Measurements from ENCODE around the gene NPHP4.

DNA sequence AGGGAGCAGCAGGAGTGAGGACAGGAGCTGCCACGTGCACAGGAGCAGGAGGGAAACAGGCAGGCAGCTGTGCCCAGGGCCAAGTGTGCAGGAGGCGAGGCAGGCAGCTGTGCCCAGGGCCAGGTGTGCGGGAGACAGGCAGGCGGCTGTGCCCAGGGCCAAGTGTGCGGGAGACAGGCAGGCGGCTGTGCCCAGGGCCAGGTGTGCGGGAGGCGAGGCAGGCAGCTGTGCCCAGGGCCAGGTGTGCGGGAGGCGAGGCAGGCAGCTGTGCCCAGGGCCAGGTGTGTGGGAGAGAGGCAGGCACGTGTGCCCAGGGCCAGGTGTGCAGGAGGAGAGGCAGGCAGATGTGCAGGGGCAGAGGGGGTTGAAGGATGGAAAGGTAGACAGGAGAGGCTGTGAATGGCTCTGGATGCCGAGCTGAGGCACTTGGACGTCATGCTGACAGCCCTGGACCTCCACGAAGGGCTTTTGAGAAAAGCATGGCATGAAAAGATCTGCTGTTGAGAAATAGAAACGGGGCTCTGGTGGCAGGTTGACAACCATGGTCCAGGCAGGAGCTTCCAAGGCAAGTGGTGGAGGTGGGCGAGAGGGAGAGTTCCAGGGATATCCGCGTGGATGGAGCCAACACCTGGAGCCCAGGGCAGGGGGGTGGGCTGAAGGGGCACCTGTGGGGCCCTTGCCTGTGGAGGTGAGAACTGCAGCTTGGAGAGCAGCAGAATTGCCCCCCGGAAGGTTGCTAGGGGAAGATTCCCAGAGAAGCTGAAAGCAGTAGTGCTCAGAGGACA is 19.1 kb upstream of the NPHP4 start:
- no peak for TF ChIP-seq BHLHE40 (IDR thresholded peaks at IDR 0.05; ENCODE audit: low read depth, low read length)
- TF ChIP-seq, protein P1, sequence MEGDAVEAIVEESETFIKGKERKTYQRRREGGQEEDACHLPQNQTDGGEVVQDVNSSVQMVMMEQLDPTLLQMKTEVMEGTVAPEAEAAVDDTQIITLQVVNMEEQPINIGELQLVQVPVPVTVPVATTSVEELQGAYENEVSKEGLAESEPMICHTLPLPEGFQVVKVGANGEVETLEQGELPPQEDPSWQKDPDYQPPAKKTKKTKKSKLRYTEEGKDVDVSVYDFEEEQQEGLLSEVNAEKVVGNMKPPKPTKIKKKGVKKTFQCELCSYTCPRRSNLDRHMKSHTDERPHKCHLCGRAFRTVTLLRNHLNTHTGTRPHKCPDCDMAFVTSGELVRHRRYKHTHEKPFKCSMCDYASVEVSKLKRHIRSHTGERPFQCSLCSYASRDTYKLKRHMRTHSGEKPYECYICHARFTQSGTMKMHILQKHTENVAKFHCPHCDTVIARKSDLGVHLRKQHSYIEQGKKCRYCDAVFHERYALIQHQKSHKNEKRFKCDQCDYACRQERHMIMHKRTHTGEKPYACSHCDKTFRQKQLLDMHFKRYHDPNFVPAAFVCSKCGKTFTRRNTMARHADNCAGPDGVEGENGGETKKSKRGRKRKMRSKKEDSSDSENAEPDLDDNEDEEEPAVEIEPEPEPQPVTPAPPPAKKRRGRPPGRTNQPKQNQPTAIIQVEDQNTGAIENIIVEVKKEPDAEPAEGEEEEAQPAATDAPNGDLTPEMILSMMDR (IDR thresholded peaks at IDR 0.05) = no peak
- no peak for TF ChIP-seq MAZ (IDR thresholded peaks at IDR 0.05; ENCODE audit: borderline replicate concordance, low read depth, low read length)
- TF ChIP-seq RARB (CRISPR knock-in tag; IDR thresholded peaks at IDR 0.05) = no peak
- TF ChIP-seq, protein P2, sequence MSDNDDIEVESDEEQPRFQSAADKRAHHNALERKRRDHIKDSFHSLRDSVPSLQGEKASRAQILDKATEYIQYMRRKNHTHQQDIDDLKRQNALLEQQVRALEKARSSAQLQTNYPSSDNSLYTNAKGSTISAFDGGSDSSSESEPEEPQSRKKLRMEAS (IDR thresholded peaks at IDR 0.05) = no peak
- TF ChIP-seq, protein P3, sequence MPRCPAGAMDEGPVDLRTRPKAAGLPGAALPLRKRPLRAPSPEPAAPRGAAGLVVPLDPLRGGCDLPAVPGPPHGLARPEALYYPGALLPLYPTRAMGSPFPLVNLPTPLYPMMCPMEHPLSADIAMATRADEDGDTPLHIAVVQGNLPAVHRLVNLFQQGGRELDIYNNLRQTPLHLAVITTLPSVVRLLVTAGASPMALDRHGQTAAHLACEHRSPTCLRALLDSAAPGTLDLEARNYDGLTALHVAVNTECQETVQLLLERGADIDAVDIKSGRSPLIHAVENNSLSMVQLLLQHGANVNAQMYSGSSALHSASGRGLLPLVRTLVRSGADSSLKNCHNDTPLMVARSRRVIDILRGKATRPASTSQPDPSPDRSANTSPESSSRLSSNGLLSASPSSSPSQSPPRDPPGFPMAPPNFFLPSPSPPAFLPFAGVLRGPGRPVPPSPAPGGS (IDR thresholded peaks at IDR 0.05) = no peak
- TF ChIP-seq, protein P4, sequence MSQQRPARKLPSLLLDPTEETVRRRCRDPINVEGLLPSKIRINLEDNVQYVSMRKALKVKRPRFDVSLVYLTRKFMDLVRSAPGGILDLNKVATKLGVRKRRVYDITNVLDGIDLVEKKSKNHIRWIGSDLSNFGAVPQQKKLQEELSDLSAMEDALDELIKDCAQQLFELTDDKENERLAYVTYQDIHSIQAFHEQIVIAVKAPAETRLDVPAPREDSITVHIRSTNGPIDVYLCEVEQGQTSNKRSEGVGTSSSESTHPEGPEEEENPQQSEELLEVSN (IDR thresholded peaks at IDR 0.05; ENCODE audit: borderline replicate concordance, low read depth) = no peak
- TF ChIP-seq EP300 (IDR thresholded peaks at IDR 0.05) = no peak
- TF ChIP-seq, protein P5, sequence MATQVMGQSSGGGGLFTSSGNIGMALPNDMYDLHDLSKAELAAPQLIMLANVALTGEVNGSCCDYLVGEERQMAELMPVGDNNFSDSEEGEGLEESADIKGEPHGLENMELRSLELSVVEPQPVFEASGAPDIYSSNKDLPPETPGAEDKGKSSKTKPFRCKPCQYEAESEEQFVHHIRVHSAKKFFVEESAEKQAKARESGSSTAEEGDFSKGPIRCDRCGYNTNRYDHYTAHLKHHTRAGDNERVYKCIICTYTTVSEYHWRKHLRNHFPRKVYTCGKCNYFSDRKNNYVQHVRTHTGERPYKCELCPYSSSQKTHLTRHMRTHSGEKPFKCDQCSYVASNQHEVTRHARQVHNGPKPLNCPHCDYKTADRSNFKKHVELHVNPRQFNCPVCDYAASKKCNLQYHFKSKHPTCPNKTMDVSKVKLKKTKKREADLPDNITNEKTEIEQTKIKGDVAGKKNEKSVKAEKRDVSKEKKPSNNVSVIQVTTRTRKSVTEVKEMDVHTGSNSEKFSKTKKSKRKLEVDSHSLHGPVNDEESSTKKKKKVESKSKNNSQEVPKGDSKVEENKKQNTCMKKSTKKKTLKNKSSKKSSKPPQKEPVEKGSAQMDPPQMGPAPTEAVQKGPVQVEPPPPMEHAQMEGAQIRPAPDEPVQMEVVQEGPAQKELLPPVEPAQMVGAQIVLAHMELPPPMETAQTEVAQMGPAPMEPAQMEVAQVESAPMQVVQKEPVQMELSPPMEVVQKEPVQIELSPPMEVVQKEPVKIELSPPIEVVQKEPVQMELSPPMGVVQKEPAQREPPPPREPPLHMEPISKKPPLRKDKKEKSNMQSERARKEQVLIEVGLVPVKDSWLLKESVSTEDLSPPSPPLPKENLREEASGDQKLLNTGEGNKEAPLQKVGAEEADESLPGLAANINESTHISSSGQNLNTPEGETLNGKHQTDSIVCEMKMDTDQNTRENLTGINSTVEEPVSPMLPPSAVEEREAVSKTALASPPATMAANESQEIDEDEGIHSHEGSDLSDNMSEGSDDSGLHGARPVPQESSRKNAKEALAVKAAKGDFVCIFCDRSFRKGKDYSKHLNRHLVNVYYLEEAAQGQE (IDR thresholded peaks at IDR 0.05) = no peak
- no peak for TF ChIP-seq CHD2 (IDR thresholded peaks at IDR 0.05; ENCODE audit: low read length, partially characterized antibody)
- TF ChIP-seq JUN (IDR thresholded peaks at IDR 0.05) = no peak
- TF ChIP-seq, protein P6, sequence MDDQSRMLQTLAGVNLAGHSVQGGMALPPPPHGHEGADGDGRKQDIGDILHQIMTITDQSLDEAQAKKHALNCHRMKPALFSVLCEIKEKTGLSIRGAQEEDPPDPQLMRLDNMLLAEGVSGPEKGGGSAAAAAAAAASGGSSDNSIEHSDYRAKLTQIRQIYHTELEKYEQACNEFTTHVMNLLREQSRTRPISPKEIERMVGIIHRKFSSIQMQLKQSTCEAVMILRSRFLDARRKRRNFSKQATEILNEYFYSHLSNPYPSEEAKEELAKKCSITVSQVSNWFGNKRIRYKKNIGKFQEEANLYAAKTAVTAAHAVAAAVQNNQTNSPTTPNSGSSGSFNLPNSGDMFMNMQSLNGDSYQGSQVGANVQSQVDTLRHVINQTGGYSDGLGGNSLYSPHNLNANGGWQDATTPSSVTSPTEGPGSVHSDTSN (IDR thresholded peaks at IDR 0.05) = no peak
